ENCODE results near the gene ARHGAP24. TPM values are rescaled to one million over a fixed set of nuclear protein-coding genes. Genes with fewer than 3 reads are reported as not detected.

The ARHGAP24 gene
- total and polyA plus RNA-seq, 9 donors: 6.6 to 16.7 (median 10.0) TPM

DNA sequence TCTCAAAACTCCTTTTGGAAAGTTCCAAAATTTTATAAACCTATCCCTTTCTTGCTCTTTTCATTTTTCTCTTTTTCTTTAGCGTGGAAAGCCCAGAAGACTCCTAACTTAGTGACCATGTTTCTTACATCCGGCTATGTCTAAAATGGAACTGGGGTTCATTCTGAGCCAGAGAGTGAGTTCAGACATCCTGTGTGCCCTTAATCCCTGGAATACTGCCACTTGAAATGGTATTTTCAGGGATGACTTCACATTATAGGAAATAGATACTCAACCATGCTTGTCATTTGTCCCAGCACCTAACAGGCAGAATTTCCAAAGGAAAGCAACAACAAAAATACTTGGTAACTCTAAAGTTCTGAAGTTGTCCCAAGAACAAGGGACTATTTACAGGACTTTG is 379.6 kb downstream of the ARHGAP24 start:
- Histone ChIP-seq H3K9me3 (no peaks in the 10 kb centered on the region), H3K4me1 (ENCODE audit: insufficient read depth) (no peaks in the 10 kb centered on the region), H3K27ac (no peak overlapping the region), H3K27me3 (no peaks in the 10 kb centered on the region), H3K36me3 (no peaks in the 10 kb centered on the region), H3K4me3 (no peak overlapping the region)
- no peak for TF ChIP-seq POLR2A (IDR thresholded peaks at IDR 0.05)
- TF ChIP-seq, protein P1, sequence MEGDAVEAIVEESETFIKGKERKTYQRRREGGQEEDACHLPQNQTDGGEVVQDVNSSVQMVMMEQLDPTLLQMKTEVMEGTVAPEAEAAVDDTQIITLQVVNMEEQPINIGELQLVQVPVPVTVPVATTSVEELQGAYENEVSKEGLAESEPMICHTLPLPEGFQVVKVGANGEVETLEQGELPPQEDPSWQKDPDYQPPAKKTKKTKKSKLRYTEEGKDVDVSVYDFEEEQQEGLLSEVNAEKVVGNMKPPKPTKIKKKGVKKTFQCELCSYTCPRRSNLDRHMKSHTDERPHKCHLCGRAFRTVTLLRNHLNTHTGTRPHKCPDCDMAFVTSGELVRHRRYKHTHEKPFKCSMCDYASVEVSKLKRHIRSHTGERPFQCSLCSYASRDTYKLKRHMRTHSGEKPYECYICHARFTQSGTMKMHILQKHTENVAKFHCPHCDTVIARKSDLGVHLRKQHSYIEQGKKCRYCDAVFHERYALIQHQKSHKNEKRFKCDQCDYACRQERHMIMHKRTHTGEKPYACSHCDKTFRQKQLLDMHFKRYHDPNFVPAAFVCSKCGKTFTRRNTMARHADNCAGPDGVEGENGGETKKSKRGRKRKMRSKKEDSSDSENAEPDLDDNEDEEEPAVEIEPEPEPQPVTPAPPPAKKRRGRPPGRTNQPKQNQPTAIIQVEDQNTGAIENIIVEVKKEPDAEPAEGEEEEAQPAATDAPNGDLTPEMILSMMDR (IDR thresholded peaks at IDR 0.05): no peak
- TF ChIP-seq EP300 (IDR thresholded peaks at IDR 0.05): no peak
- WGBS, 3 donors: 71 to 92% (median 87%) methylated on average over 2 of the region's 2 CpGs
- DNase-seq: no peak
- intact Hi-C loops (cut with DNase I): no loop called here

DNA sequence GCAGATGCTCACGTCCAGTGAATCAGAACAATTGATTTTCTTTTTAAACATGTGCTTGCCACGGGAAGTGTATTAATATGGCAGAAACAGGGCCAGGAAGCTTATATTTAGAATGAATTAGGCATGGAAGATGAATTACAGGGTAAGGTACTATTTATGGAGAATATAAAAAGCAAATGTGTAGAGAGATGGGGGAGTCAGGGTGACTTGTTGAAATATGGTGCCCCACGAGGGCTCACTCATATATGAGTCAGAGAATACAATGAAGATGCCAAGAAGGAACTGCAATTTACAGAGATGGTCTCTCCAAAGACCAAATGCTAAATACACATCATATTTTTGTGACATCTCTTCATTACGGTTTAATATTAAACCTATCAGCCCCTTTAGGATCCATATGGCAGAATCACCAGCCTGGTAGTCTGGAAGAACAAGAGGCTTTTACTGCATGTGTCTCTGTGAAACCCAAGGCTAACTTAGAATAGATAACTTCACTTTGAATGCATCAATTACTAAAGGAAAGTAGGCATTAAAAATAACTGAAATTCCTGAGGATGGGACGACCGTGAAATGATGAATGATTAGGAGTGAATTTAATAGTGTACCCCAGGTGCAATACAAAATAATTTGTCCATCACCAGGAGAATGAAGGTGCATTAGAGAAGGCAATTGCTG is 385.3 kb downstream of the ARHGAP24 start:
- TF ChIP-seq, protein P1 (IDR thresholded peaks at IDR 0.05): no peak
- no peak for TF ChIP-seq POLR2A (IDR thresholded peaks at IDR 0.05)
- TF ChIP-seq EP300 (IDR thresholded peaks at IDR 0.05): no peak
- no peak for DNase-seq
- no peaks in the 10 kb centered on the region for H3K4me1 ChIP-seq (ENCODE audit: insufficient read depth)
- no peaks in the 10 kb centered on the region for H3K9me3 ChIP-seq
- intact Hi-C loops (cut with DNase I): no loop called here
- no peak overlapping the region for H3K27ac ChIP-seq
- 52 to 61% (median 55%) methylated on average over 6 of the region's 6 CpGs for WGBS, 3 donors
- H3K36me3 ChIP-seq: no peaks in the 10 kb centered on the region
- H3K4me3 ChIP-seq: no peak overlapping the region
- H3K27me3 ChIP-seq: no peaks in the 10 kb centered on the region

DNA sequence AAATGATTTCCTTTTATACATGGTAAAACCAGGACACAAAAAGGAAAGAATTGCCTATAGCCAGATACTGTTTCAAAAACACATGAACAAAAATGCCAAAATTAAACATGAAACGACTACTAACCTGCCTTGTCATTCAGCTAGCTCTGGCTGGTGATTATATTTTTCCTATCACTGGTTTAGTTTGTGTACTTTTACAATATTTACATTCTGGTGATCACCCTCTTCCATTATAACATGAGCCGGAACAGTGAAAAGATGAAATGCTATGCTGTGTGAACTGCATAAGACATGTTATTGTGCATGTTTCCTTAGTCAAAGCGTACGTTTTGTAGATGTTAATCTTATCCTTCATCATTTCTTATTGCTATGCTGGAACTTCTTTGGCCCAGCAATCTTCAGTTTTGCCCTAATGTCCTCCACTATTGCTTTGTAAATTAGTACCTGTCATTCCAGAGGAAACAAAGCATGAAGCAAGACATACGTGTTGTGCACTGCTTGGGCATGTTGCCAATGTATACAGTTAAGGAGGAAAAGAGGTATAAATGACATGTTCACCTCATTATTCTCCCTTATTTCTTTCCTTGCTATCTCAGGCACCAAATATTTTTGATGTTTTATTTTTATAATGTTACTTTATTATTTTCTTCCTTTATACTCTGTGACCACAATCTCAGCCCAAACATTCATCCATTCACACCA is 386.3 kb downstream of the ARHGAP24 start:
- intact Hi-C loops (cut with DNase I): no loop called here
- Histone ChIP-seq H3K36me3 (no peaks in the 10 kb centered on the region), H3K9me3 (no peaks in the 10 kb centered on the region), H3K4me3 (no peak overlapping the region), H3K27ac (no peak overlapping the region), H3K4me1 (ENCODE audit: insufficient read depth) (no peaks in the 10 kb centered on the region), H3K27me3 (no peaks in the 10 kb centered on the region)
- WGBS, 3 donors: 64 to 65% (median 64%) methylated on average over 5 of the region's 5 CpGs
- no peak for DNase-seq
- TF ChIP-seq EP300 (IDR thresholded peaks at IDR 0.05): no peak
- no peak for TF ChIP-seq POLR2A (IDR thresholded peaks at IDR 0.05)
- TF ChIP-seq, protein P1 (IDR thresholded peaks at IDR 0.05): no peak

DNA sequence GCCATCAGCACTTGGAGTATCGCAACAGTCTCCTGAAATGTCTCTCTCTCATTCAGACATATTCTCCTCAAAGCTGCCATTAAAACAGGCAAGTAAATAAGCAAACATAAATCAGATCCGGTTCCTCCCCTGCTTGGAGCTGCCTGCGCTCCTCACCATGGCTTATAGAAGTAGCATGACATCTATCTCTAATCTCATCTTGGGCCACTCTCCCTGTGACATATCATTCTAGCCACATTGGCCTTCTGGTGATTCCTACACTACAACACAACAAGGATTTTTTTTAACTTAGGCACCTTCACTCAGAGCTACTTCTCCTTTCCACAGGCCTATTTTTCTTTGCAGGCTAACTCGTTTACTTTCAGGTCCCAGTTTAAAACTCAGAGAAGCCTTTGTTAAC is 387.9 kb downstream of the ARHGAP24 start:
- WGBS, 3 donors: 87 to 95% (median 89%) methylated on average over 4 of the region's 4 CpGs
- Histone ChIP-seq H3K36me3 (no peaks in the 10 kb centered on the region), H3K4me3 (no peak overlapping the region), H3K27ac (no peak overlapping the region), H3K4me1 (ENCODE audit: insufficient read depth) (peaks cover 2% of the 10 kb centered on the region), H3K27me3 (no peaks in the 10 kb centered on the region), H3K9me3 (no peaks in the 10 kb centered on the region)
- TF ChIP-seq EP300 (IDR thresholded peaks at IDR 0.05): no peak
- TF ChIP-seq POLR2A (IDR thresholded peaks at IDR 0.05): no peak
- TF ChIP-seq, protein P1 (IDR thresholded peaks at IDR 0.05): no peak
- intact Hi-C loops (cut with DNase I): no loop called here
- DNase-seq: no peak

Measured in ovary (tissue), 9 donors.